ENCODE results near the gene CCR9. TPM values are rescaled to one million over a fixed set of nuclear protein-coding genes. Genes with fewer than 3 reads are reported as not detected.
A peak's percentile ranks its signal among the peaks of the same experiment; 100 is the strongest.

The CCR9 gene
- total and polyA plus RNA-seq, 10 of the 15 experiments (the other 5 are each of a cell fraction or from before 2014, with no cell fraction given), result 0.05 to 3.9 (median 2.4) TPM

DNA sequence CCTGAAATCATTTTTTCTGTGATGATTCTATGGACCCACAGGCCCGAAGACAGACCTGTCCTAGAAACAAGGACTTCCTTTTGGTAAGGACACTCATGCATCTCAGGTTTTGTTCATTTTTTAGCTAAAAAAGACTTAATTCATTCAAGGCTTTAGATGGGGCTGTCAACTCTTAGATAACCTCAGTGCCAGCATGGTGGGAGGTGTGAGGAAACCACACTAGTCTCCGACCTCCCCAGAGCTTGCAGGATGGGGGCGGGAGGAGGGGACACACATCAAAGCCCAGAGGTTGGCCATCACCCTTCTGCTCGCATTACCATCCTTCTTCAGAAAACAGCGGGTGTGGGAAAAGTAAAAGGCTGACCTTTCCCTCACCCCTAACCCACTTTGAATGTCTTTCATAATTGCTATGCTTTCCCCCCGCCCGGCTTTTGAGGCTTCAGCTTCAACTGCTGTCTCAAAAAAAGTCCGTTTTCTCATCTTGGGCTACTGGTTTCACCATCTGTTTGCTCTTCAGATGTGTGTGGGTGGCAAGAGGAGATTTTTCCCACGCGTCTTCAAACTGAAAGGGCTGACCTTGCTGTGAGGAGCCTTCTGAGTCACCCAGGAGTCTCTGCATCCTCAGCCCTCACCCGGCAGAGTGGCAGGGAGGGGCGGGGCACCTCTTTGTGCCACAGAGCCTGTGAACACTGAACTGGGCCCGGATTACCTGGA is 29.3 kb downstream of the CCR9 start (continued):
- TF ChIP-seq RAD21 (IDR thresholded peaks at IDR 0.05; ENCODE audit: insufficient read depth, low read depth, low read length) (peak; percentile 38), ZNF274 (IDR thresholded peaks at IDR 0.05; ENCODE audit: insufficient read depth, insufficient read length) (no peak), CREB1 (IDR thresholded peaks at IDR 0.05; ENCODE audit: low read depth) (peak; percentile 46; the same call in 1 of the 2 replicates), SRF (IDR thresholded peaks at IDR 0.05; ENCODE audit: low read depth in 2 of 2, low read length in 2 of 2) (peak in 1 of 2 experiments; percentile 66; a peak in 2 of 4 replicates), SMAD5 (IDR thresholded peaks at IDR 0.05; ENCODE audit: low read depth) (peak; percentile 76; the same call in 1 of the 2 replicates), SMAD1 (IDR thresholded peaks at IDR 0.05; ENCODE audit: low read depth, partially characterized antibody) (peak; percentile 90), ZSCAN29 (IDR thresholded peaks at IDR 0.05) (no peak), MYB (IDR thresholded peaks at IDR 0.05; ENCODE audit: borderline replicate concordance, low read depth, low read length) (peak; percentile 93), CBX3 (IDR thresholded peaks at IDR 0.05; ENCODE audit: borderline replicate concordance, low read depth) (no peak), RBBP5 (conservative IDR thresholded peaks at IDR 0.05) (no peak), RAD51 (IDR thresholded peaks at IDR 0.05) (no peak), CHD2 (IDR thresholded peaks at IDR 0.05; ENCODE audit: borderline replicate concordance, low read depth, low read length) (peak; percentile 68; the same call in 1 of the 2 replicates), GABPA (IDR thresholded peaks at IDR 0.05; ENCODE audit: low read depth) (no peak; the same call in 1 of the 2 replicates), FOS (IDR thresholded peaks at IDR 0.05; ENCODE audit: borderline replicate concordance, extremely low read depth, insufficient read length) (no peak), ZNF622 (IDR thresholded peaks at IDR 0.05) (no peak), EZH2 (IDR thresholded peaks at IDR 0.05; ENCODE audit: borderline replicate concordance, control insufficient read depth, low read depth, low read length) (no peak), DPF2 (IDR thresholded peaks at IDR 0.05) (peak; percentile 67), HDAC6 (IDR thresholded peaks at IDR 0.05; ENCODE audit: unreplicated experiment) (no peak)
- TF ChIP-seq, protein P1, sequence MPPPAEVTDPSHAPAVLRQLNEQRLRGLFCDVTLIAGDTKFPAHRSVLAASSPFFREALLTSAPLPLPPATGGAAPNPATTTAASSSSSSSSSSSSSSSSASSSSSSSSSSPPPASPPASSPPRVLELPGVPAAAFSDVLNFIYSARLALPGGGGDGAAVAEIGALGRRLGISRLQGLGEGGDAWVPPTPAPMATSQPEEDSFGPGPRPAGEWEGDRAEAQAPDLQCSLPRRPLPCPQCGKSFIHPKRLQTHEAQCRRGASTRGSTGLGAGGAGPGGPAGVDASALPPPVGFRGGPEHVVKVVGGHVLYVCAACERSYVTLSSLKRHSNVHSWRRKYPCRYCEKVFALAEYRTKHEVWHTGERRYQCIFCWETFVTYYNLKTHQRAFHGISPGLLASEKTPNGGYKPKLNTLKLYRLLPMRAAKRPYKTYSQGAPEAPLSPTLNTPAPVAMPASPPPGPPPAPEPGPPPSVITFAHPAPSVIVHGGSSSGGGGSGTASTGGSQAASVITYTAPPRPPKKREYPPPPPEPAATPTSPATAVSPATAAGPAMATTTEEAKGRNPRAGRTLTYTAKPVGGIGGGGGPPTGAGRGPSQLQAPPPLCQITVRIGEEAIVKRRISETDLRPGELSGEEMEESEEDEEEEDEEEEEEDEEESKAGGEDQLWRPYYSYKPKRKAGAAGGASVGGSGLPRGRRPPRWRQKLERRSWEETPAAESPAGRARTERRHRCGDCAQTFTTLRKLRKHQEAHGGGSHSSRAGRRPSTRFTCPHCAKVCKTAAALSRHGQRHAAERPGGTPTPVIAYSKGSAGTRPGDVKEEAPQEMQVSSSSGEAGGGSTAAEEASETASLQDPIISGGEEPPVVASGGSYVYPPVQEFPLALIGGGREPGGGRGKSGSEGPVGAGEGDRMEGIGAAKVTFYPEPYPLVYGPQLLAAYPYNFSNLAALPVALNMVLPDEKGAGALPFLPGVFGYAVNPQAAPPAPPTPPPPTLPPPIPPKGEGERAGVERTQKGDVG (CRISPR knock-in tag; IDR thresholded peaks at IDR 0.05), result no peak
- TF ChIP-seq, protein P2, sequence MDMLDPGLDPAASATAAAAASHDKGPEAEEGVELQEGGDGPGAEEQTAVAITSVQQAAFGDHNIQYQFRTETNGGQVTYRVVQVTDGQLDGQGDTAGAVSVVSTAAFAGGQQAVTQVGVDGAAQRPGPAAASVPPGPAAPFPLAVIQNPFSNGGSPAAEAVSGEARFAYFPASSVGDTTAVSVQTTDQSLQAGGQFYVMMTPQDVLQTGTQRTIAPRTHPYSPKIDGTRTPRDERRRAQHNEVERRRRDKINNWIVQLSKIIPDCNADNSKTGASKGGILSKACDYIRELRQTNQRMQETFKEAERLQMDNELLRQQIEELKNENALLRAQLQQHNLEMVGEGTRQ (IDR thresholded peaks at IDR 0.05; ENCODE audit: borderline replicate concordance, low read depth, low read length), result no peak
- TF ChIP-seq, protein P3, sequence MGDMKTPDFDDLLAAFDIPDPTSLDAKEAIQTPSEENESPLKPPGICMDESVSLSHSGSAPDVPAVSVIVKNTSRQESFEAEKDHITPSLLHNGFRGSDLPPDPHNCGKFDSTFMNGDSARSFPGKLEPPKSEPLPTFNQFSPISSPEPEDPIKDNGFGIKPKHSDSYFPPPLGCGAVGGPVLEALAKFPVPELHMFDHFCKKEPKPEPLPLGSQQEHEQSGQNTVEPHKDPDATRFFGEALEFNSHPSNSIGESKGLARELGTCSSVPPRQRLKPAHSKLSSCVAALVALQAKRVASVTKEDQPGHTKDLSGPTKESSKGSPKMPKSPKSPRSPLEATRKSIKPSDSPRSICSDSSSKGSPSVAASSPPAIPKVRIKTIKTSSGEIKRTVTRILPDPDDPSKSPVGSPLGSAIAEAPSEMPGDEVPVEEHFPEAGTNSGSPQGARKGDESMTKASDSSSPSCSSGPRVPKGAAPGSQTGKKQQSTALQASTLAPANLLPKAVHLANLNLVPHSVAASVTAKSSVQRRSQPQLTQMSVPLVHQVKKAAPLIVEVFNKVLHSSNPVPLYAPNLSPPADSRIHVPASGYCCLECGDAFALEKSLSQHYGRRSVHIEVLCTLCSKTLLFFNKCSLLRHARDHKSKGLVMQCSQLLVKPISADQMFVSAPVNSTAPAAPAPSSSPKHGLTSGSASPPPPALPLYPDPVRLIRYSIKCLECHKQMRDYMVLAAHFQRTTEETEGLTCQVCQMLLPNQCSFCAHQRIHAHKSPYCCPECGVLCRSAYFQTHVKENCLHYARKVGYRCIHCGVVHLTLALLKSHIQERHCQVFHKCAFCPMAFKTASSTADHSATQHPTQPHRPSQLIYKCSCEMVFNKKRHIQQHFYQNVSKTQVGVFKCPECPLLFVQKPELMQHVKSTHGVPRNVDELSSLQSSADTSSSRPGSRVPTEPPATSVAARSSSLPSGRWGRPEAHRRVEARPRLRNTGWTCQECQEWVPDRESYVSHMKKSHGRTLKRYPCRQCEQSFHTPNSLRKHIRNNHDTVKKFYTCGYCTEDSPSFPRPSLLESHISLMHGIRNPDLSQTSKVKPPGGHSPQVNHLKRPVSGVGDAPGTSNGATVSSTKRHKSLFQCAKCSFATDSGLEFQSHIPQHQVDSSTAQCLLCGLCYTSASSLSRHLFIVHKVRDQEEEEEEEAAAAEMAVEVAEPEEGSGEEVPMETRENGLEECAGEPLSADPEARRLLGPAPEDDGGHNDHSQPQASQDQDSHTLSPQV (IDR thresholded peaks at IDR 0.05), result 0 out of 2 replicates have a peak, but pooled peaks have one; percentile 40
